CD4-positive, alpha-beta T cell treated with Interleukin-1 beta for 1 hour (primary cell): ENCODE measurements around the gene EFNA5.

Source experiments
- DNase-seq, 2 donors: peaks; one replicate each; pipeline ENCODE4 v3.0.0-alpha.2; 2020 to 2022

The EFNA5 gene

DNA sequence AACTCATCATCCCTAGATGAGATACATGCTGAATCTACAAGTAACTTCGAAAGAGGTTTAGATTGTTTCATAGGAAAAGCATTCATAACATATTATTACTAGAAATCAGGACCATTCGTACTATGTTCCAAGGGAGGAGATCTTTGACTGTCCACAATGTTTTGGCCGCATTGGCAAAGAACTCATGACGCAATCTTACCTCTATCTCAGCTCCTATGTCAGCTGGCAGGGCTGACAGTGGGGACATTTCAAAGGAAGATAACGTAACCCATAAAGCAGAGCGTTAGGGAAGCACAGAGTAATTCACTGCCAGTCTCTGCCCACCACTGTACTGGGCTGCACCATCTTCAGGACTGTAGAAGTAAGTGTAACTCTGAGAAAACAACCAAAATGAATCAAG is 69.7 kb downstream of the EFNA5 start:
- no peak for DNase-seq

- DNase-seq, result no peak
Observed at GRCh38 chr5:107598958-107599357, 71.8 kb downstream of the EFNA5 start.

- no peak for DNase-seq
Observed at GRCh38 chr5:107597803-107598202, 72.9 kb downstream of the EFNA5 start.

GRCh38 chr5:107597247-107597646 is 73.5 kb downstream of the EFNA5 start:
- no peak for DNase-seq

GRCh38 chr5:107594253-107595045 is 76.3 kb downstream of the EFNA5 start:
- no peak for DNase-seq

GRCh38 chr5:107593009-107593408 is 77.7 kb downstream of the EFNA5 start:
- no peak for DNase-seq

DNA sequence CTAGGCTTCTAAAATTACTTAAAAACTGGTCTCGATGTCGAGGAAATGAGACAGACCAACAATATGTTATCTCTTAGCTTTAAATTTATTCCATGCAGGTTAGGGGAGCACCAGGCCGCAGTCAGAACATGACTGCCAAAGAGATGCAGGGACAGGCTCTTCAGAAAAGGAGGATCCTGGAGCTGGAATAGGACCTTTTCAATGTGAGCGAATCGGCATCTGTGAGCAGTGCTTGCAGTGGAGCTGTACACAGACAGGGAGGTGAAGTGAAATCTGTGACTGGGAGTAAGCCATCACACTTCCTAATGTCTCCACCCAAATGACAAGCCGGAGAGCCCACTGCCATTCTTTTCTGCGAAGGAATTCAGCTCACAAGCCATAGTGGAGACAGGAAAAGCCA is 78.2 kb downstream of the EFNA5 start:
- DNase-seq, result no peak

DNA sequence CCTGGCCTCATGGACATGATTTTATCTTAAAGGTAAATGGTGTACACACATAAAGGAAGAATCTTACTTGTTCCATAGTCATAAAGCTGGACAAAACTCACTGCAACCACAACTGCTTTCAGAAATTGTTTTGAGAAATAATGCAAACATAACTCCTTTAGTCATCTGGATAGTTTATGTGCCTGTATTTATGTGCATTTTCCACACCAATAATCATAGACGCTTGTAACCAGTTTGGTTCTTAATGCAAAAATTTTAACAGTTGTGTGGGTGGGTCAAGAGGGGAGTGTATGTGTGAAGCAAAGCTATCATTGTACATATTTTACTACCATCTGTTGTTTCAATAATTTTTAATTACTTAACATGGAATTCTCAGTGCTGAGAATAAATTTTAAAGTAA is 80.1 kb downstream of the EFNA5 start:
- no peak for DNase-seq

GRCh38 chr5:107589520-107590193 is 81.1 kb downstream of the EFNA5 start:
- no peak for DNase-seq

GRCh38 chr5:107582625-107583024 is 88.1 kb downstream of the EFNA5 start:
- DNase-seq, result no peak

GRCh38 chr5:107580889-107581820 is 89.6 kb downstream of the EFNA5 start:
- no peak for DNase-seq

GRCh38 chr5:107578051-107578635 is 92.6 kb downstream of the EFNA5 start:
- no peak for DNase-seq

- DNase-seq, result no peak
Observed at GRCh38 chr5:107577394-107577950, 93.3 kb downstream of the EFNA5 start.

DNA sequence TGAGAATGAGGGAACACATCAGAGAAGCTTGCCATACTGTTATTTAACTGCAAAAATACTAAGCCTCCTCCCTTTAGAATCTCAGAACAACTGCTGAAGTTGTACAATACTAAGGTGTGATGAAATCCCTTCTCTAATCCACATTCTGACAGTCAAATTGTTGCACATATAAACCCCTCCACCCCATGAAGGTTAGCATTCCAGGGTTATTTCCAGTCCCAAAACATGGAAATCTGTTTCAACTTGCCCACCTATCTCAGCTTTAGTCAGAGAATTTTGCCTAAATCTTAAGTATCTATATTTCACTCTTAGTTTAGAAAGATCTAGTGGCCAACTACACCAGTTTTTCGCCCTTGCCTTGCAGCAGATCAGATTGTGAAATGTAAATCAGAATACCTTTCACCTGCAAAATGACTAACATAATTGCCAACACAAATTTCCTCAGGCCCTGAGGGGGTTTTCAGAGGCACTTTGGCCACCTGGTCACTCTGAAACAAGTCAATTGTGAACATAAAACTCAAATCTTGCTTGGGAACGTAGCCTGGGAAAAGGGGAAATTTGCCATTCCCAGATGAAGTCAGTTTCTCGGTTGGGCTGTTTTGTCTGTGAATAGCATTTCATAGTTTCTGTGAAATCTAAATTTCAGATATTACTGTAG is 93.9 kb downstream of the EFNA5 start:
- no peak for DNase-seq

- no peak for DNase-seq
Observed at GRCh38 chr5:107576155-107576554, 94.6 kb downstream of the EFNA5 start.

- DNase-seq, result no peak
Observed at GRCh38 chr5:107574287-107574686, 96.5 kb downstream of the EFNA5 start.

DNA sequence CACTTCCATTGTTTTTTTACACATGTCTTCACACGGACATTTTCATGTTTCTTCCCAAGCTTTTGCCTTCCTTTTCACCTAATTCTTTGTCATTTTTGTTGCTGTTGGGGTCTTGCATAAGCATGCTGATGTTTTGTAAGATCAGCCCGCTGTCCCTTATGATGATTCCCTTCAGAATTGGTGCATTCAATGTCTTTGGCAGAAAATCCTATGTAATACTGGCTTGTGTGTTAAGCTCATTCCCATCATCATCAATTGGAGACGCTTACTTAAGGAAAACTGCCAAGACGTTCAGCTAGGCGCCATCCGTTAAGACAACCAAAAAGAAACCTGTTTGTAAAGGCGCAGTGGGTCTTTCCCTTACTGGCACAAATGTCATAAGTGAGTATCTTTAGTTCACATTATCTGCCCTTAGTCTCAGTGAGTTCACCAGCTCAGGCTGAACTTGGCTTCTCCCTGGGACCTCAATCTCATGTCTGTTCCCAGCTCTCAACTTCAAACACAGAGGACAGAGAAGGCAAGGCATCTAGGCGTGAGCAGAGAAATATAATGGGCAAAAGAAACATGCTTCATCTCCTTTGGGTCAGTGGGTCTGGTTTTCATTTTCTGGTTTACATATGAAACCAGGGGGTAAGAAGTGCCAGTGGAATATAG is 97.9 kb downstream of the EFNA5 start:
- no peak for DNase-seq

DNA sequence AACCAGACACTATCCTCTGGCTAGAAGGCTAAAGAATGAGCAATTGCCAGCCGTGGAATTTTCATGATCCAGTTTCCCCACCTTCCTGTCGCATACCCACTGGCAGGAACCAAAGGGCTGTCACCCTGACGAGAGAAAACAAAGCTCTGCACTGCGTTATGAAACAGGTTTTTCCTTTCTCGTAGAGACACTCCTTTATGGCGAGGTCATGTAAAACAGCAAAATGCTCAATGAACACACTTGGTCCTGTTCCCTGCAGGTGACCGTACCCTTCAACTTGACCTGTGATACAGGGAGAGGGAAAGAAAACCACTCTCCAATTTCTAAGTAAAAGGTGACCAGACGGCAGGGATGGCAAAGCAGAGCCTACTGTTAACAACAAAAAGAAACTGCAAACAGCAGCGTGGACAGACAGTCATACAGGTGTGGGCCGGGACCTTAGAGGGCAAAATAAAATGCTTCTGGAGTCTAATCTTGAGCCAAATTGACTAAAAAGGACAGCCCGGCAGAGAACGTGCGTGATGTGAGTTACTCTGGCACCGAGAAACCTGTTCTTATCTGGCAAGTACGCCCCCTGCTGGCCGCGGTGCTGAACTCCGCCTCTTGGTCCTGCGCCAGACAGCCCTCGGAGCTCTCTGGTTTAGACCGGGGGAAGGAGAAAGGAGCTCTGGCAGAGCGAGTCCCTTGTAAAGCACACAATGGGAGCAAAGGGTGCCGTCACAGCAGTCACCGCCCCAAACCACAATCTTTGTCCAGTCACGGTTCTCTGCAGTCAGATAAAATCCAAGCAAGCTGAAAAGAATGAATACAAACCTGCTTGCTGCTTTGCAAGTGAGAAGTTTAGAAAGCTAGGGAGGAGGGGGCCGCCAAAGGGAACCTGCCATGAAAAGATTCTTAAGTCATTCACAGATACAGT is 98.9 kb downstream of the EFNA5 start:
- DNase-seq, result peak; percentile 82 to 83

- peak; percentile 15 to 16 for DNase-seq
Observed at GRCh38 chr5:107570805-107571531, 99.8 kb downstream of the EFNA5 start.

- DNase-seq, result no peak
Observed at GRCh38 chr5:107570181-107570580, 100.6 kb downstream of the EFNA5 start.
